SK-N-SH (cell line): ENCODE measurements around the gene ADAMTS17. TPM values are rescaled to one million over a fixed set of nuclear protein-coding genes. Genes with fewer than 3 reads are reported as not detected.
A peak's percentile ranks its signal among the peaks of the same experiment; 100 is the strongest.

Experiments
- CTCF ChIA-PET: fragments of 300-600, 350-600 bp; formaldehyde crosslinking; extraction: SDS; loops from one replicate; lab custom pipeline; 2021; lab: Yijun Ruan, JAX
- POLR2A ChIA-PET: fragments of 350-600 bp; sonication (Branson Sonifier 250); formaldehyde crosslinking; extraction: SDS; loops from one replicate; lab custom pipeline; 2020; ENCODE audit warnings: antibody characterized with exemption, inconsistent platforms; lab: Yijun Ruan, JAX
- DNase-seq: peaks from one replicate; pipeline ENCODE4 v3.0.0; 2012
- H2AFZ ChIP-seq: fragments of 200-600 bp; sonication (generic); 2 replicates; pipeline ENCODE4 v1.8.1; 2016; ENCODE audit warnings: antibody characterized with exemption, mild to moderate bottlenecking, low read depth
- H3F3A ChIP-seq: fragments of 200-600 bp; sonication (generic); replicated peaks from 2 replicates; pipeline ENCODE3; 2016; ENCODE audit warnings: antibody characterized with exemption, mild to moderate bottlenecking; ENCODE audit not compliant: insufficient read depth
- H3K27ac ChIP-seq, 2 experiments: fragments of 200-500 bp in 1 of 2; fragments of 200-600 bp in 1 of 2; sonication (Bioruptor generic) in 1 of 2; sonication (generic), shearing (Covaris generic) in 1 of 2; 2 replicates each; pipeline versions ENCODE4 v1.5.1 to v1.6.1; 2014 to 2016; ENCODE audit warnings: low read depth in 2 of 2, inconsistent platforms in 1 of 2, low read length in 1 of 2, mild to moderate bottlenecking in 1 of 2, mixed read lengths in 1 of 2
- H3K27me3 ChIP-seq: fragments of 200-600 bp; sonication (generic), shearing (Covaris generic); 2 replicates; pipeline ENCODE4 v1.6.1; 2016; ENCODE audit warnings: mixed run types; ENCODE audit not compliant: insufficient read depth
- H3K36me3 ChIP-seq, 2 experiments: fragments of 200-500 bp in 1 of 2; fragments of 200-600 bp in 1 of 2; sonication (Bioruptor generic) in 1 of 2; sonication (generic) in 1 of 2; replicated peaks in 1 of 2; 2 replicates each; pipeline versions ENCODE3 to v1.5.1; 2014 to 2016; ENCODE audit warnings: low read length in 1 of 2, mild to moderate bottlenecking in 1 of 2; ENCODE audit not compliant: insufficient read depth in 2 of 2, control insufficient read depth in 1 of 2
- H3K4me1 ChIP-seq, 2 experiments: fragments of 200-500 bp in 1 of 2; fragments of 200-600 bp in 1 of 2; sonication (Bioruptor generic) in 1 of 2; sonication (generic), shearing (Covaris generic) in 1 of 2; 2 replicates each; pipeline versions ENCODE4 v1.5.1 to v1.6.1; 2014 to 2016; ENCODE audit warnings: low read depth in 1 of 2, low read length in 1 of 2, mixed run types in 1 of 2; ENCODE audit not compliant: insufficient read depth in 2 of 2, control insufficient read depth in 1 of 2
- H3K4me2 ChIP-seq: fragments of 200-600 bp; sonication (generic), shearing (Covaris generic); 2 replicates; pipeline ENCODE4 v1.6.1; 2017; ENCODE audit warnings: mixed run types
- H3K4me3 ChIP-seq, 2 experiments: fragments of 200-500 bp in 1 of 2; fragments of 200-600 bp in 1 of 2; sonication (Bioruptor generic) in 1 of 2; sonication (generic), shearing (Covaris generic) in 1 of 2; 2 replicates each; pipeline versions ENCODE4 v1.5.1 to v1.8.1; 2014 to 2016; ENCODE audit warnings: low read depth in 2 of 2, inconsistent platforms in 1 of 2, low read length in 1 of 2, mild to moderate bottlenecking in 1 of 2, mixed read lengths in 1 of 2, moderate library complexity in 1 of 2
- H3K79me2 ChIP-seq: fragments of 200-600 bp; sonication (generic); 2 replicates; pipeline ENCODE4 v1.8.1; 2017; ENCODE audit warnings: mild to moderate bottlenecking; ENCODE audit not compliant: insufficient read depth
- H3K9ac ChIP-seq: fragments of 200-600 bp; sonication (generic); 2 replicates; pipeline ENCODE4 v1.6.1; 2017; ENCODE audit warnings: mixed run types
- H3K9me2 ChIP-seq: fragments of 200-600 bp; sonication (generic); 2 replicates; pipeline ENCODE4 v1.6.1; 2017; ENCODE audit warnings: mixed run types
- H3K9me3 ChIP-seq: fragments of 200-600 bp; sonication (generic); 2 replicates; pipeline ENCODE4 v1.6.1; 2017; ENCODE audit warnings: mixed run types, mild to moderate bottlenecking, moderate library complexity
- H4K20me1 ChIP-seq: fragments of 200-600 bp; sonication (generic); 2 replicates; pipeline ENCODE4 v1.6.1; 2017; ENCODE audit warnings: mild to moderate bottlenecking, mixed run types; ENCODE audit not compliant: insufficient read depth
- CHD2 ChIP-seq: fragments of 150-350 bp; IDR thresholded peaks from 2 replicates; pipeline ENCODE4 v1.6.1; 2018; ENCODE audit warnings: low read length; ENCODE audit not compliant: partially characterized antibody
- ELF1 ChIP-seq: IDR thresholded peaks from 2 replicates; pipeline ENCODE4 v1.4.0; 2012
- EP300 ChIP-seq, 2 experiments: IDR thresholded peaks; 2 replicates each; pipeline versions ENCODE4 v1.4.0 to v1.6.1; 2012; ENCODE audit warnings: borderline replicate concordance in 1 of 2, low read depth in 1 of 2, low read length in 1 of 2
- EZH2phosphoT487 ChIP-seq: fragments of 200-600 bp; sonication (generic); IDR thresholded peaks from 2 replicates; pipeline ENCODE4 v1.6.1; 2017; ENCODE audit warnings: low read depth, mixed run types, mild to moderate bottlenecking, antibody characterized with exemption, moderate library complexity, borderline replicate concordance
- FOXJ3 ChIP-seq: sonication (generic); formaldehyde crosslinking; IDR thresholded peaks from 2 replicates; pipeline ENCODE4 v1.5.1; 2020; ENCODE audit warnings: mild to moderate bottlenecking, missing genetic modification reagents
- FOXM1 ChIP-seq: IDR thresholded peaks from 2 replicates; pipeline ENCODE4 v1.4.0; 2012; ENCODE audit warnings: low read depth, mild to moderate bottlenecking
- GABPA ChIP-seq: IDR thresholded peaks from 2 replicates; pipeline ENCODE4 v1.4.0; 2012; ENCODE audit warnings: low read depth, mild to moderate bottlenecking
- GATA2 ChIP-seq: sonication (generic); formaldehyde crosslinking; IDR thresholded peaks from 2 replicates; pipeline ENCODE4 v1.5.0; 2020; ENCODE audit warnings: mild to moderate bottlenecking, missing genetic modification reagents
- JUND ChIP-seq: IDR thresholded peaks from 2 replicates; pipeline ENCODE4 v1.4.0; 2012
- MEF2A ChIP-seq: IDR thresholded peaks from 2 replicates; pipeline ENCODE4 v1.4.0; 2012; ENCODE audit warnings: low read depth, borderline replicate concordance
- MXI1 ChIP-seq: IDR thresholded peaks from 2 replicates; pipeline ENCODE4 v1.6.1; 2012; ENCODE audit warnings: mild to moderate bottlenecking, low read depth, low read length, improper control_type of control experiment
- NFIC ChIP-seq: IDR thresholded peaks from 2 replicates; pipeline ENCODE4 v1.4.0; 2012; ENCODE audit warnings: borderline replicate concordance
- RAD21 ChIP-seq: IDR thresholded peaks from 2 replicates; pipeline ENCODE4 v1.6.1; 2012; ENCODE audit warnings: mild to moderate bottlenecking, low read length
- RCOR1 ChIP-seq: fragments of 150-350 bp; IDR thresholded peaks from 2 replicates; pipeline ENCODE4 v1.6.1; 2017; ENCODE audit warnings: antibody characterized with exemption, low read length
- RXRA ChIP-seq: IDR thresholded peaks from 2 replicates; pipeline ENCODE4 v1.4.0; 2012; ENCODE audit warnings: low read depth, mild to moderate bottlenecking, borderline replicate concordance
- SIN3A ChIP-seq: IDR thresholded peaks from 2 replicates; pipeline ENCODE4 v1.6.1; 2012; ENCODE audit warnings: low read depth, mild to moderate bottlenecking, low read length, moderate library complexity, borderline replicate concordance
- SMC3 ChIP-seq: IDR thresholded peaks from 2 replicates; pipeline ENCODE4 v1.6.1; 2012; ENCODE audit warnings: low read depth, low read length, improper control_type of control experiment
- TCF12 ChIP-seq: IDR thresholded peaks from 2 replicates; pipeline ENCODE4 v1.4.0; 2012
- TEAD4 ChIP-seq: IDR thresholded peaks from 2 replicates; pipeline ENCODE4 v1.4.0; 2012; ENCODE audit warnings: mild to moderate bottlenecking, borderline replicate concordance; ENCODE audit not compliant: insufficient read depth
- USF2 ChIP-seq: fragments of 150-350 bp; IDR thresholded peaks from 2 replicates; pipeline ENCODE4 v1.6.1; 2017; ENCODE audit warnings: antibody characterized with exemption, low read length, low read depth, borderline replicate concordance
- YY1 ChIP-seq: IDR thresholded peaks from 2 replicates; pipeline ENCODE4 v1.4.0; 2012; ENCODE audit warnings: low read depth, mild to moderate bottlenecking
- ZBTB33 ChIP-seq: IDR thresholded peaks from 2 replicates; pipeline ENCODE4 v1.4.0; 2012; ENCODE audit warnings: low read depth, borderline replicate concordance
- WGBS: methylation state at CpG from one replicate; pipeline ENCODE4 v1.1.6; 2017; ENCODE audit warnings: low lambda C conversion rate; 5-methylcytosine and 5-hydroxymethylcytosine counted together
- polyA plus RNA-seq, 3 experiments: library from polyadenylated mRNA; depleted of rRNA; stranded (reverse); fragments of >200 nt; gene quantifications; 2 replicates each; pipeline ENCODE4 v1.2.3, GENCODE V29; 2012

The ADAMTS17 gene
- polyA plus RNA-seq, 1 of the 3 experiments (the other 2 are of a cell fraction): not detected

- Histone ChIP-seq H3K4me3 (no peak overlapping the region), H3K4me2 (no peak overlapping the region), H3K9ac (no peak overlapping the region), H3K36me3 (no peaks in the 10 kb centered on the region), H3K9me3 (no peaks in the 10 kb centered on the region), H3K27me3 (no peaks in the 10 kb centered on the region), H3K79me2 (no peaks in the 10 kb centered on the region), H3F3A (no peaks in the 10 kb centered on the region), H3K9me2 (no peaks in the 10 kb centered on the region), H4K20me1 (no peaks in the 10 kb centered on the region), H3K4me1 (no peaks in the 10 kb centered on the region), H2AFZ (no peak overlapping the region), H3K27ac (no peak overlapping the region)
- TF ChIP-seq FOXM1: no peak
- TF ChIP-seq SMC3: peak; percentile 3; the same call in 1 of the 2 replicates
- TF ChIP-seq TCF12: no peak
- TF ChIP-seq RAD21: peak; percentile 23; the same call in 1 of the 2 replicates
- TF ChIP-seq MXI1: no peak
- TF ChIP-seq EZH2phosphoT487: no peak
- TF ChIP-seq ELF1: no peak
- no peak for TF ChIP-seq JUND
- TF ChIP-seq GATA2: no peak
- TF ChIP-seq RXRA: no peak
- no peak for TF ChIP-seq USF2
- TF ChIP-seq RCOR1: no peak
- no peak for TF ChIP-seq MEF2A
- TF ChIP-seq NFIC: no peak
- TF ChIP-seq TEAD4: no peak
- TF ChIP-seq ZBTB33: no peak
- TF ChIP-seq CHD2: no peak
- 46% methylated on average over 11 of the region's 12 CpGs for WGBS
- ChIA-PET CTCF (interaction anchor here (1.3 to 5.1 kb wide), 3 partner anchors 8 to 377 kb away, joined by 3 to 21 read pairs (median 5); no protein-coding TSS in a partner anchor), POLR2A (no interaction called here)
- no peak for DNase-seq
These were observed 380.7 kb downstream of the ADAMTS17 start for GRCh38 chr15:99961011-99961441.

- Histone ChIP-seq H3K4me2 (no peak overlapping the region), H3K27ac (no peak overlapping the region), H3K36me3 (no peaks in the 10 kb centered on the region), H3F3A (no peaks in the 10 kb centered on the region), H3K4me3 (no peak overlapping the region), H3K4me1 (peaks cover 0 to 2% of the 10 kb centered on the region in 2 experiments; a peak in 1 of 4 replicates), H3K9ac (no peak overlapping the region), H4K20me1 (no peaks in the 10 kb centered on the region), H3K9me2 (no peaks in the 10 kb centered on the region), H3K27me3 (no peaks in the 10 kb centered on the region), H3K9me3 (no peaks in the 10 kb centered on the region), H2AFZ (no peak overlapping the region), H3K79me2 (no peaks in the 10 kb centered on the region)
- WGBS: 11% methylated on average over 6 of the region's 6 CpGs
- TF ChIP-seq RCOR1 (no peak), FOXJ3 (CRISPR knock-in tag) (no peak), FOXM1 (no peak), YY1 (no peak), GATA2 (no peak), SIN3A (no peak), MXI1 (no peak), RXRA (no peak), JUND (no peak), EP300 (IDR thresholded peaks at IDR 0.05; ENCODE audit: borderline replicate concordance in 1 of 2, low read depth in 1 of 2, low read length in 1 of 2) (no peak), GABPA (no peak), TCF12 (no peak)
- DNase-seq: no peak
- ChIA-PET POLR2A (no interaction called here), CTCF (interaction anchor here (5.1 kb wide), 1 partner anchor 379 kb away, joined by 21 read pairs; no protein-coding TSS in a partner anchor)
These were observed 382.4 kb downstream of the ADAMTS17 start for GRCh38 chr15:99959326-99959725.
